ENCODE data around the gene ATP1B1.

The ATP1B1 gene

GRCh38 chr1:169110236-169110635 is 3.7 kb downstream of the ATP1B1 start:
- no peaks in the 10 kb centered on the region for H3K9me3 ChIP-seq (ENCODE audit: control insufficient read depth, insufficient read depth, low read depth, low read length)
- TF ChIP-seq YY2 (tag by site-specific recombination; IDR thresholded peaks at IDR 0.05) (no peak), HOXC10 (CRISPR knock-in tag; IDR thresholded peaks at IDR 0.05) (no peak), ZNF792 (tag by site-specific recombination; IDR thresholded peaks at IDR 0.05) (no peak), ZNF692 (tag by site-specific recombination; IDR thresholded peaks at IDR 0.05) (no peak), ZNF391 (tag by site-specific recombination; IDR thresholded peaks at IDR 0.05; ENCODE audit: borderline replicate concordance, low read depth) (no peak), ZNF174 (tag by site-specific recombination; IDR thresholded peaks at IDR 0.05) (no peak), SP2 (tag by site-specific recombination; IDR thresholded peaks at IDR 0.05) (no peak), ZBTB7A (tag by site-specific recombination; IDR thresholded peaks at IDR 0.05; ENCODE audit: low read depth) (no peak), ZNF19 (tag by site-specific recombination; IDR thresholded peaks at IDR 0.05; ENCODE audit: low read depth) (no peak), ZNF366 (tag by site-specific recombination; conservative IDR thresholded peaks at IDR 0.05) (no peak), ZNF416 (tag by site-specific recombination; IDR thresholded peaks at IDR 0.05) (no peak), ZSCAN23 (tag by site-specific recombination; IDR thresholded peaks at IDR 0.05) (no peak), ZNF664 (tag by site-specific recombination; IDR thresholded peaks at IDR 0.05) (no peak), ZFP41 (tag by site-specific recombination; IDR thresholded peaks at IDR 0.05; ENCODE audit: borderline replicate concordance) (no peak), ZNF335 (tag by site-specific recombination; conservative IDR thresholded peaks at IDR 0.05) (no peak), ZNF610 (tag by site-specific recombination; IDR thresholded peaks at IDR 0.05; ENCODE audit: borderline replicate concordance) (no peak)
- TF ChIP-seq, protein P1, sequence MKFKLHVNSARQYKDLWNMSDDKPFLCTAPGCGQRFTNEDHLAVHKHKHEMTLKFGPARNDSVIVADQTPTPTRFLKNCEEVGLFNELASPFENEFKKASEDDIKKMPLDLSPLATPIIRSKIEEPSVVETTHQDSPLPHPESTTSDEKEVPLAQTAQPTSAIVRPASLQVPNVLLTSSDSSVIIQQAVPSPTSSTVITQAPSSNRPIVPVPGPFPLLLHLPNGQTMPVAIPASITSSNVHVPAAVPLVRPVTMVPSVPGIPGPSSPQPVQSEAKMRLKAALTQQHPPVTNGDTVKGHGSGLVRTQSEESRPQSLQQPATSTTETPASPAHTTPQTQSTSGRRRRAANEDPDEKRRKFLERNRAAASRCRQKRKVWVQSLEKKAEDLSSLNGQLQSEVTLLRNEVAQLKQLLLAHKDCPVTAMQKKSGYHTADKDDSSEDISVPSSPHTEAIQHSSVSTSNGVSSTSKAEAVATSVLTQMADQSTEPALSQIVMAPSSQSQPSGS (tag by site-specific recombination; IDR thresholded peaks at IDR 0.05; ENCODE audit: low read depth), result no peak
- TF ChIP-seq, protein P2, sequence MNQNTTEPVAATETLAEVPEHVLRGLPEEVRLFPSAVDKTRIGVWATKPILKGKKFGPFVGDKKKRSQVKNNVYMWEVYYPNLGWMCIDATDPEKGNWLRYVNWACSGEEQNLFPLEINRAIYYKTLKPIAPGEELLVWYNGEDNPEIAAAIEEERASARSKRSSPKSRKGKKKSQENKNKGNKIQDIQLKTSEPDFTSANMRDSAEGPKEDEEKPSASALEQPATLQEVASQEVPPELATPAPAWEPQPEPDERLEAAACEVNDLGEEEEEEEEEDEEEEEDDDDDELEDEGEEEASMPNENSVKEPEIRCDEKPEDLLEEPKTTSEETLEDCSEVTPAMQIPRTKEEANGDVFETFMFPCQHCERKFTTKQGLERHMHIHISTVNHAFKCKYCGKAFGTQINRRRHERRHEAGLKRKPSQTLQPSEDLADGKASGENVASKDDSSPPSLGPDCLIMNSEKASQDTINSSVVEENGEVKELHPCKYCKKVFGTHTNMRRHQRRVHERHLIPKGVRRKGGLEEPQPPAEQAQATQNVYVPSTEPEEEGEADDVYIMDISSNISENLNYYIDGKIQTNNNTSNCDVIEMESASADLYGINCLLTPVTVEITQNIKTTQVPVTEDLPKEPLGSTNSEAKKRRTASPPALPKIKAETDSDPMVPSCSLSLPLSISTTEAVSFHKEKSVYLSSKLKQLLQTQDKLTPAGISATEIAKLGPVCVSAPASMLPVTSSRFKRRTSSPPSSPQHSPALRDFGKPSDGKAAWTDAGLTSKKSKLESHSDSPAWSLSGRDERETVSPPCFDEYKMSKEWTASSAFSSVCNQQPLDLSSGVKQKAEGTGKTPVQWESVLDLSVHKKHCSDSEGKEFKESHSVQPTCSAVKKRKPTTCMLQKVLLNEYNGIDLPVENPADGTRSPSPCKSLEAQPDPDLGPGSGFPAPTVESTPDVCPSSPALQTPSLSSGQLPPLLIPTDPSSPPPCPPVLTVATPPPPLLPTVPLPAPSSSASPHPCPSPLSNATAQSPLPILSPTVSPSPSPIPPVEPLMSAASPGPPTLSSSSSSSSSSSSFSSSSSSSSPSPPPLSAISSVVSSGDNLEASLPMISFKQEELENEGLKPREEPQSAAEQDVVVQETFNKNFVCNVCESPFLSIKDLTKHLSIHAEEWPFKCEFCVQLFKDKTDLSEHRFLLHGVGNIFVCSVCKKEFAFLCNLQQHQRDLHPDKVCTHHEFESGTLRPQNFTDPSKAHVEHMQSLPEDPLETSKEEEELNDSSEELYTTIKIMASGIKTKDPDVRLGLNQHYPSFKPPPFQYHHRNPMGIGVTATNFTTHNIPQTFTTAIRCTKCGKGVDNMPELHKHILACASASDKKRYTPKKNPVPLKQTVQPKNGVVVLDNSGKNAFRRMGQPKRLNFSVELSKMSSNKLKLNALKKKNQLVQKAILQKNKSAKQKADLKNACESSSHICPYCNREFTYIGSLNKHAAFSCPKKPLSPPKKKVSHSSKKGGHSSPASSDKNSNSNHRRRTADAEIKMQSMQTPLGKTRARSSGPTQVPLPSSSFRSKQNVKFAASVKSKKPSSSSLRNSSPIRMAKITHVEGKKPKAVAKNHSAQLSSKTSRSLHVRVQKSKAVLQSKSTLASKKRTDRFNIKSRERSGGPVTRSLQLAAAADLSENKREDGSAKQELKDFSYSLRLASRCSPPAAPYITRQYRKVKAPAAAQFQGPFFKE (tag by site-specific recombination; IDR thresholded peaks at IDR 0.05; ENCODE audit: borderline replicate concordance), result no peak
- H3K27ac ChIP-seq (ENCODE audit: extremely low read depth, low read depth, low read length), result no peak overlapping the region
- peak overlapping the region; percentile 5; the same call in 1 of the 2 replicates for H3K4me3 ChIP-seq (ENCODE audit: low read depth, low read length)
- ChIA-PET CTCF (interaction anchor here (0.5 to 1.6 kb wide), 3 partner anchors 87 to 507 kb away, joined by 3 to 9 read pairs (median 4); no protein-coding TSS in a partner anchor), POLR2A (no interaction called here)
- peaks cover 28 to 36% of the 10 kb centered on the region in 2 experiments for H3K36me3 ChIP-seq (ENCODE audit: control insufficient read depth in 2 of 2, insufficient read depth in 1 of 2, low read length in 2 of 2)
- H3K4me1 ChIP-seq (ENCODE audit: control insufficient read depth, insufficient read depth, low read length), result peaks cover 24% of the 10 kb centered on the region
